H1 (cell line): ENCODE results near the gene HOXD11.

ENCODE experiments used
- EP300 ChIP-seq, 2 experiments: IDR thresholded peaks; 1 replicate in 1 of 2; 2 replicates in 1 of 2; pipeline ENCODE4 v1.6.1; 2011 to 2012; ENCODE audit warnings: low read depth in 2 of 2, low read length in 2 of 2, mild to moderate bottlenecking in 2 of 2, borderline replicate concordance in 1 of 2, inconsistent platforms in 1 of 2, moderate library complexity in 1 of 2
- EZH2 ChIP-seq: fragments of 200-600 bp; sonication (generic); IDR thresholded peaks from 2 replicates; pipeline ENCODE4 v1.7.1; 2012; ENCODE audit warnings: low read depth, mild to moderate bottlenecking, moderate library complexity, low read length, inconsistent platforms; ENCODE audit not compliant: severe bottlenecking
- POLR2AphosphoS5 ChIP-seq: IDR thresholded peaks from 2 replicates; pipeline ENCODE4 v1.6.1; 2011; ENCODE audit warnings: low read depth, low read length
- RXRA ChIP-seq: IDR thresholded peaks from 2 replicates; pipeline ENCODE4 v1.6.1; 2011; ENCODE audit warnings: low read depth, mild to moderate bottlenecking, low read length, moderate library complexity; ENCODE audit not compliant: insufficient read depth
- SRF ChIP-seq: IDR thresholded peaks from 2 replicates; pipeline ENCODE4 v1.6.1; 2011; ENCODE audit warnings: mild to moderate bottlenecking, low read depth, low read length, moderate library complexity
- TAF1 ChIP-seq: IDR thresholded peaks from 2 replicates; pipeline ENCODE4 v1.6.1; 2011; ENCODE audit warnings: mild to moderate bottlenecking, low read depth, low read length
- TF ChIP-seq, protein P1 (sequence below), 3 experiments: IDR thresholded peaks; 1 replicate in 2 of 3; 2 replicates in 1 of 3; pipeline versions ENCODE4 v1.5.1 to v1.6.1; 2011; ENCODE audit warnings: low read length in 3 of 3, mild to moderate bottlenecking in 3 of 3, inconsistent platforms in 2 of 3, low read depth in 1 of 3, moderate library complexity in 1 of 3; ENCODE audit not compliant: insufficient read depth in 1 of 3; ENCODE audit errors: control extremely low read depth in 1 of 3

- no peak for TF ChIP-seq SRF
- no peak for TF ChIP-seq TAF1
- no peak for TF ChIP-seq POLR2AphosphoS5
- TF ChIP-seq, protein P1, sequence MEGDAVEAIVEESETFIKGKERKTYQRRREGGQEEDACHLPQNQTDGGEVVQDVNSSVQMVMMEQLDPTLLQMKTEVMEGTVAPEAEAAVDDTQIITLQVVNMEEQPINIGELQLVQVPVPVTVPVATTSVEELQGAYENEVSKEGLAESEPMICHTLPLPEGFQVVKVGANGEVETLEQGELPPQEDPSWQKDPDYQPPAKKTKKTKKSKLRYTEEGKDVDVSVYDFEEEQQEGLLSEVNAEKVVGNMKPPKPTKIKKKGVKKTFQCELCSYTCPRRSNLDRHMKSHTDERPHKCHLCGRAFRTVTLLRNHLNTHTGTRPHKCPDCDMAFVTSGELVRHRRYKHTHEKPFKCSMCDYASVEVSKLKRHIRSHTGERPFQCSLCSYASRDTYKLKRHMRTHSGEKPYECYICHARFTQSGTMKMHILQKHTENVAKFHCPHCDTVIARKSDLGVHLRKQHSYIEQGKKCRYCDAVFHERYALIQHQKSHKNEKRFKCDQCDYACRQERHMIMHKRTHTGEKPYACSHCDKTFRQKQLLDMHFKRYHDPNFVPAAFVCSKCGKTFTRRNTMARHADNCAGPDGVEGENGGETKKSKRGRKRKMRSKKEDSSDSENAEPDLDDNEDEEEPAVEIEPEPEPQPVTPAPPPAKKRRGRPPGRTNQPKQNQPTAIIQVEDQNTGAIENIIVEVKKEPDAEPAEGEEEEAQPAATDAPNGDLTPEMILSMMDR (IDR thresholded peaks at IDR 0.05; ENCODE audit: control extremely low read depth in 1 of 3, insufficient read depth in 1 of 3, low read depth in 1 of 3, low read length in 3 of 3) = no peak
- TF ChIP-seq EZH2 = peak; percentile 49
- TF ChIP-seq RXRA = no peak
- TF ChIP-seq EP300 (IDR thresholded peaks at IDR 0.05; ENCODE audit: borderline replicate concordance in 1 of 2, low read depth in 2 of 2, low read length in 2 of 2) = no peak
Measured at GRCh38 chr2:176117823-176118371, 10.8 kb downstream of the HOXD11 start.
